GM12878 (cell line): ENCODE results near the gene VPS13C. TPM values are rescaled to one million over a fixed set of nuclear protein-coding genes. Genes with fewer than 3 reads are reported as not detected.

Experiments used
- ATF7 ChIP-seq: fragments of 450-650 bp; IDR thresholded peaks from 2 replicates; pipeline ENCODE4 v1.6.1; 2016; ENCODE audit warnings: low read depth, mild to moderate bottlenecking
- BHLHE40 ChIP-seq, 2 experiments: fragments of 450-650 bp in 1 of 2; IDR thresholded peaks; 2 replicates each; pipeline ENCODE4 v1.6.1; 2011 to 2017; ENCODE audit warnings: low read depth in 2 of 2, borderline replicate concordance in 1 of 2, improper control_type of control experiment in 1 of 2, low read length in 1 of 2, mild to moderate bottlenecking in 1 of 2
- CBX3 ChIP-seq: fragments of 200-600 bp; sonication (generic); IDR thresholded peaks from 2 replicates; pipeline ENCODE4 v1.6.1; 2016; ENCODE audit warnings: low read depth, borderline replicate concordance
- EZH2 ChIP-seq: IDR thresholded peaks from 2 replicates; pipeline ENCODE4 v1.6.1; 2012; ENCODE audit warnings: low read depth, mild to moderate bottlenecking, control low read depth, inconsistent platforms, low read length, borderline replicate concordance; ENCODE audit not compliant: control insufficient read depth
- IKZF1 ChIP-seq: fragments of 450-650 bp; conservative IDR thresholded peaks from 2 replicates; pipeline ENCODE4 v1.6.1; 2017; ENCODE audit warnings: antibody characterized with exemption, mild to moderate bottlenecking
- JUNB ChIP-seq: IDR thresholded peaks from 2 replicates; pipeline ENCODE4 v1.6.1; 2016; ENCODE audit warnings: antibody characterized with exemption, mild to moderate bottlenecking
- KDM1A ChIP-seq: fragments of 200-600 bp; sonication (generic); IDR thresholded peaks from 2 replicates; pipeline ENCODE4 v1.6.1; 2016; ENCODE audit warnings: borderline replicate concordance
- MYC ChIP-seq: IDR thresholded peaks from 2 replicates; pipeline ENCODE4 v1.6.1; 2011; ENCODE audit warnings: mild to moderate bottlenecking, low read length, moderate library complexity, inconsistent platforms; ENCODE audit not compliant: insufficient read depth, insufficient replicate concordance, insufficient read length, severe bottlenecking
- NFYB ChIP-seq: IDR thresholded peaks from 2 replicates; pipeline ENCODE4 v1.6.1; 2011; ENCODE audit warnings: low read depth, mild to moderate bottlenecking, low read length, improper control_type of control experiment, moderate library complexity; ENCODE audit not compliant: insufficient read depth
- RBBP5 ChIP-seq: fragments of 200-600 bp; sonication (generic); conservative IDR thresholded peaks from 2 replicates; pipeline ENCODE4 v1.6.1; 2016
- RELA ChIP-seq: fragments of 450-650 bp; IDR thresholded peaks from 2 replicates; pipeline ENCODE4 v1.8.0; 2014; ENCODE audit warnings: borderline replicate concordance; ENCODE audit not compliant: partially characterized antibody
- SIN3A ChIP-seq: IDR thresholded peaks from 2 replicates; pipeline ENCODE4 v1.6.1; 2012; ENCODE audit warnings: low read depth, low read length, improper control_type of control experiment
- STAT3 ChIP-seq: IDR thresholded peaks from 2 replicates; pipeline ENCODE4 v1.6.1; 2011; ENCODE audit warnings: low read depth, low read length, improper control_type of control experiment
- polyA plus RNA-seq, 11 experiments: library from polyadenylated mRNA; depleted of rRNA in 4 of 11; unstranded in 6 of 11; stranded (reverse) in 5 of 11; fragments of >200 nt; fragmentation: Nextera tagmentation in 4 of 11; fragmentation: Illumina TruSeq in 1 of 11; extraction: Ambion mirVana in 4 of 11; extraction: Trizol in 1 of 11; gene quantifications; 1 replicate in 1 of 11; 2 replicates in 10 of 11; pipeline versions ENCODE4 v1.2.1 to v1.2.3, GENCODE V29; 2011 to 2016; ENCODE audit warnings: inconsistent platforms in 2 of 11, missing spikeins in 2 of 11, low read depth in 1 of 11
- total RNA-seq, 4 experiments: library from RNA; depleted of rRNA in 3 of 4; stranded (reverse); fragments of >200 nt in 3 of 4; fragmentation: Illumina TruSeq in 1 of 4; extraction: Trizol in 1 of 4; gene quantifications; 2 replicates each; pipeline versions ENCODE4 v1.2.1 to v1.2.3, GENCODE V29; 2013 to 2021
- TF ChIP-seq, protein P1 (sequence below): IDR thresholded peaks from 2 replicates; pipeline ENCODE4 v1.6.1; 2012; ENCODE audit warnings: low read length, inconsistent platforms
- TF ChIP-seq, protein P2 (sequence below): IDR thresholded peaks from 2 replicates; pipeline ENCODE4 v1.6.1; 2011; ENCODE audit warnings: low read depth, mild to moderate bottlenecking, low read length, moderate library complexity, borderline replicate concordance; ENCODE audit errors: extremely low read depth
- TF ChIP-seq, protein P3 (sequence below): IDR thresholded peaks from 2 replicates; pipeline ENCODE4 v1.6.1; 2012; ENCODE audit warnings: improper control_type of control experiment, low read depth, low read length; ENCODE audit not compliant: insufficient replicate concordance
- TF ChIP-seq, protein P4 (sequence below): fragments of 450-650 bp; formaldehyde crosslinking; IDR thresholded peaks from 2 replicates; pipeline ENCODE4 v1.4.0; 2020; ENCODE audit warnings: mild to moderate bottlenecking, moderate library complexity

The VPS13C gene
- total and polyA plus RNA-seq, 10 of the 15 experiments (the other 5 are each of a cell fraction or from before 2014, with no cell fraction given) = 9.3 to 53.1 (median 31.8) TPM

DNA sequence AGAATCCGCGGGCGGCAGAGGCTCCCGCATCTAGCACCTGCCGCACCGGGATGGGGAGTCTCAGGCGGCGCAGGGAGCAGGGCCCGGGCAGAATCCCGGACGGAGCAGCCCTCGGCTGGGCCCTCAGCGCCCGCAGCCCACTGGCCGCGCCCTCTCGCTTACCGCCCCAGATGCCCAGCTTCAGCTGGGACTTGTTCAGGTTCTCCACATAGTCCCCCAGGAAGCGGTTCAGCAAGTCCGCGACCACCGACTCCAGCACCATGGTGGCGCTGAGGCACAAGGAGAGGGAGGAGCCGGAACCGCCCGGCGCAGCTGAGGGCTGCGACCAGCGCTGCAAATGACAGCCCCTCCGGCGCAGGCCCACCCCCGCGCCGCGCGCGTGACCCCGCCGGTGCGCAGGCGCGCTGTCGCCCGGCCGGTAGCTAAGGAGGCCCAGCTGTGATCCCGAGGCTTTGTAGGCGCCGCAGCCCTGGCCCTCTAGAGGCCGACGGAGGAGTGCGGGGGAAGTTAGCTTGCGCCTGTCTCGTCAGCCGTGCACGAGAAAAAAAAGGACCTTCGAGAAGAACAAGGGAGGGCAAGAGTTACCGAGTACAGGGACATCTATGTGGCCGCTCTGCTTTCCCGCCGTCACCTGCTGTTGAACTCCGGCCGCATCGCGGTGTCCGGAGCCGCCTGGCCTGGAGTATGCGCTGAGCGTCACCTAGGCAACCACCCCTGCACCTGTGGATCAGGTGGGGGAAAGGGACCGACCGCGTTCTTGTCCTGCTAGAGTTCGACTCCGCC, at the start of gene VPS13C (continued):
- TF ChIP-seq, protein P1, sequence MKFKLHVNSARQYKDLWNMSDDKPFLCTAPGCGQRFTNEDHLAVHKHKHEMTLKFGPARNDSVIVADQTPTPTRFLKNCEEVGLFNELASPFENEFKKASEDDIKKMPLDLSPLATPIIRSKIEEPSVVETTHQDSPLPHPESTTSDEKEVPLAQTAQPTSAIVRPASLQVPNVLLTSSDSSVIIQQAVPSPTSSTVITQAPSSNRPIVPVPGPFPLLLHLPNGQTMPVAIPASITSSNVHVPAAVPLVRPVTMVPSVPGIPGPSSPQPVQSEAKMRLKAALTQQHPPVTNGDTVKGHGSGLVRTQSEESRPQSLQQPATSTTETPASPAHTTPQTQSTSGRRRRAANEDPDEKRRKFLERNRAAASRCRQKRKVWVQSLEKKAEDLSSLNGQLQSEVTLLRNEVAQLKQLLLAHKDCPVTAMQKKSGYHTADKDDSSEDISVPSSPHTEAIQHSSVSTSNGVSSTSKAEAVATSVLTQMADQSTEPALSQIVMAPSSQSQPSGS = no peak; the same call in 1 of the 2 replicates
- TF ChIP-seq EZH2 (no peak), MYC (no peak), SIN3A (peak; percentile 53), IKZF1 (peak; percentile 97), NFYB (no peak), STAT3 (no peak), ATF7 (no peak), RBBP5 (no peak), JUNB (no peak), RELA (no peak), BHLHE40 (IDR thresholded peaks at IDR 0.05; ENCODE audit: borderline replicate concordance in 1 of 2, low read depth in 2 of 2, low read length in 1 of 2) (peak; percentile 86 to 96), KDM1A (no peak), CBX3 (no peak)
- TF ChIP-seq, protein P2, sequence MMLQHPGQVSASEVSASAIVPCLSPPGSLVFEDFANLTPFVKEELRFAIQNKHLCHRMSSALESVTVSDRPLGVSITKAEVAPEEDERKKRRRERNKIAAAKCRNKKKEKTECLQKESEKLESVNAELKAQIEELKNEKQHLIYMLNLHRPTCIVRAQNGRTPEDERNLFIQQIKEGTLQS = peak; percentile 73; the same call in 1 of the 2 replicates
- TF ChIP-seq, protein P3, sequence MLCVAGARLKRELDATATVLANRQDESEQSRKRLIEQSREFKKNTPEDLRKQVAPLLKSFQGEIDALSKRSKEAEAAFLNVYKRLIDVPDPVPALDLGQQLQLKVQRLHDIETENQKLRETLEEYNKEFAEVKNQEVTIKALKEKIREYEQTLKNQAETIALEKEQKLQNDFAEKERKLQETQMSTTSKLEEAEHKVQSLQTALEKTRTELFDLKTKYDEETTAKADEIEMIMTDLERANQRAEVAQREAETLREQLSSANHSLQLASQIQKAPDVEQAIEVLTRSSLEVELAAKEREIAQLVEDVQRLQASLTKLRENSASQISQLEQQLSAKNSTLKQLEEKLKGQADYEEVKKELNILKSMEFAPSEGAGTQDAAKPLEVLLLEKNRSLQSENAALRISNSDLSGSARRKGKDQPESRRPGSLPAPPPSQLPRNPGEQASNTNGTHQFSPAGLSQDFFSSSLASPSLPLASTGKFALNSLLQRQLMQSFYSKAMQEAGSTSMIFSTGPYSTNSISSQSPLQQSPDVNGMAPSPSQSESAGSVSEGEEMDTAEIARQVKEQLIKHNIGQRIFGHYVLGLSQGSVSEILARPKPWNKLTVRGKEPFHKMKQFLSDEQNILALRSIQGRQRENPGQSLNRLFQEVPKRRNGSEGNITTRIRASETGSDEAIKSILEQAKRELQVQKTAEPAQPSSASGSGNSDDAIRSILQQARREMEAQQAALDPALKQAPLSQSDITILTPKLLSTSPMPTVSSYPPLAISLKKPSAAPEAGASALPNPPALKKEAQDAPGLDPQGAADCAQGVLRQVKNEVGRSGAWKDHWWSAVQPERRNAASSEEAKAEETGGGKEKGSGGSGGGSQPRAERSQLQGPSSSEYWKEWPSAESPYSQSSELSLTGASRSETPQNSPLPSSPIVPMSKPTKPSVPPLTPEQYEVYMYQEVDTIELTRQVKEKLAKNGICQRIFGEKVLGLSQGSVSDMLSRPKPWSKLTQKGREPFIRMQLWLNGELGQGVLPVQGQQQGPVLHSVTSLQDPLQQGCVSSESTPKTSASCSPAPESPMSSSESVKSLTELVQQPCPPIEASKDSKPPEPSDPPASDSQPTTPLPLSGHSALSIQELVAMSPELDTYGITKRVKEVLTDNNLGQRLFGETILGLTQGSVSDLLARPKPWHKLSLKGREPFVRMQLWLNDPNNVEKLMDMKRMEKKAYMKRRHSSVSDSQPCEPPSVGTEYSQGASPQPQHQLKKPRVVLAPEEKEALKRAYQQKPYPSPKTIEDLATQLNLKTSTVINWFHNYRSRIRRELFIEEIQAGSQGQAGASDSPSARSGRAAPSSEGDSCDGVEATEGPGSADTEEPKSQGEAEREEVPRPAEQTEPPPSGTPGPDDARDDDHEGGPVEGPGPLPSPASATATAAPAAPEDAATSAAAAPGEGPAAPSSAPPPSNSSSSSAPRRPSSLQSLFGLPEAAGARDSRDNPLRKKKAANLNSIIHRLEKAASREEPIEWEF = no peak
- TF ChIP-seq, protein P4, sequence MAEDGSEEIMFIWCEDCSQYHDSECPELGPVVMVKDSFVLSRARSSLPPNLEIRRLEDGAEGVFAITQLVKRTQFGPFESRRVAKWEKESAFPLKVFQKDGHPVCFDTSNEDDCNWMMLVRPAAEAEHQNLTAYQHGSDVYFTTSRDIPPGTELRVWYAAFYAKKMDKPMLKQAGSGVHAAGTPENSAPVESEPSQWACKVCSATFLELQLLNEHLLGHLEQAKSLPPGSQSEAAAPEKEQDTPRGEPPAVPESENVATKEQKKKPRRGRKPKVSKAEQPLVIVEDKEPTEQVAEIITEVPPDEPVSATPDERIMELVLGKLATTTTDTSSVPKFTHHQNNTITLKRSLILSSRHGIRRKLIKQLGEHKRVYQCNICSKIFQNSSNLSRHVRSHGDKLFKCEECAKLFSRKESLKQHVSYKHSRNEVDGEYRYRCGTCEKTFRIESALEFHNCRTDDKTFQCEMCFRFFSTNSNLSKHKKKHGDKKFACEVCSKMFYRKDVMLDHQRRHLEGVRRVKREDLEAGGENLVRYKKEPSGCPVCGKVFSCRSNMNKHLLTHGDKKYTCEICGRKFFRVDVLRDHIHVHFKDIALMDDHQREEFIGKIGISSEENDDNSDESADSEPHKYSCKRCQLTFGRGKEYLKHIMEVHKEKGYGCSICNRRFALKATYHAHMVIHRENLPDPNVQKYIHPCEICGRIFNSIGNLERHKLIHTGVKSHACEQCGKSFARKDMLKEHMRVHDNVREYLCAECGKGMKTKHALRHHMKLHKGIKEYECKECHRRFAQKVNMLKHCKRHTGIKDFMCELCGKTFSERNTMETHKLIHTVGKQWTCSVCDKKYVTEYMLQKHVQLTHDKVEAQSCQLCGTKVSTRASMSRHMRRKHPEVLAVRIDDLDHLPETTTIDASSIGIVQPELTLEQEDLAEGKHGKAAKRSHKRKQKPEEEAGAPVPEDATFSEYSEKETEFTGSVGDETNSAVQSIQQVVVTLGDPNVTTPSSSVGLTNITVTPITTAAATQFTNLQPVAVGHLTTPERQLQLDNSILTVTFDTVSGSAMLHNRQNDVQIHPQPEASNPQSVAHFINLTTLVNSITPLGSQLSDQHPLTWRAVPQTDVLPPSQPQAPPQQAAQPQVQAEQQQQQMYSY (CRISPR knock-in tag) = no peak
